Activated naive CD4-positive, alpha-beta T cell treated with anti-CD3 and anti-CD28 coated beads, Interleukin-2, amount 10 ng/mL, durations not matched to agents 7 days and 5 days (primary cell): Measurements from ENCODE around the gene PARP15.
"Not testable (repeated sequence)": the region's sequence is repeated elsewhere in the genome, so short reads cannot be mapped to it uniquely, and the experiment has no call there.

Source experiments
- CTCF ChIA-PET: fragments of 350-600 bp; sonication (Branson Sonifier 250); formaldehyde crosslinking; loops from one replicate; lab custom pipeline; 2021; ENCODE audit warnings: antibody characterized with exemption; lab: Charles Lee
- DNase-seq: peaks from one replicate; pipeline ENCODE4 v3.0.0-alpha.2; 2020
- H3K27ac Mint-ChIP-seq: one replicate; pipeline ENCODE4 v1.8.0; 2021; ENCODE audit warnings: mild to moderate bottlenecking, moderate library complexity, mixed read lengths
- H3K27me3 Mint-ChIP-seq: one replicate; pipeline ENCODE4 v1.8.0; 2021; ENCODE audit warnings: mild to moderate bottlenecking, mixed read lengths
- H3K36me3 Mint-ChIP-seq: one replicate; pipeline ENCODE4 v1.8.0; 2021; ENCODE audit warnings: mixed read lengths
- H3K4me1 Mint-ChIP-seq: one replicate; pipeline ENCODE4 v1.8.0; 2021; ENCODE audit warnings: mixed read lengths
- H3K4me3 Mint-ChIP-seq: one replicate; pipeline ENCODE4 v1.8.0; 2021; ENCODE audit warnings: mild to moderate bottlenecking, moderate library complexity, mixed read lengths
- H3K9me3 Mint-ChIP-seq: one replicate; pipeline ENCODE4 v1.8.0; 2021; ENCODE audit warnings: mixed read lengths

The PARP15 gene

DNA sequence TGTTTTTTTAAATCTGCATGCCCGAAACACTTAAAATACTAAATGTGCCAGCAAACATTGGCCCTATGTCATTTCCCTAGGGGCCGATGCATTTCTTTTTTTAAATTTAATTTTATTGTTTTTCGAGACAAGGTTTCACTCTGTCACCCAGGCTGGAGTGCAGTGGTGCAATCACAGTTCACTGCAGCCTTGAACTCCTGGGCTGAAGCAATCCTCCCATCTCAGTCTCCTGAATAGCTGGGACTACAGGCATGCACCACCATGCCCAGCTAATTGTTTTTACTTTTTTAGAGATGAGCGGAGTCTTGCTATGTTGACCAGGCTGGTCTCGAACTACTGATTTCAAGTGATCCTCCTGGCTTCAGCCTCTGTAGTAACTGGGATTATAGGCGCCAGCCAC, 18.8 kb upstream of the PARP15 start:
- Mint-ChIP-seq H3K9me3 (no peaks in the 10 kb centered on the region), H3K27me3 (no peaks in the 10 kb centered on the region), H3K4me3 (no peak overlapping the region), H3K36me3 (peaks cover 67% of the 10 kb centered on the region), H3K4me1 (peaks cover 60% of the 10 kb centered on the region), H3K27ac (no peak overlapping the region)
- CTCF ChIA-PET: interaction anchor here (0.8 to 10.9 kb wide), 4 partner anchors 10 to 129 kb away, joined by 3 to 183 read pairs (median 4); partner anchors contain the start of gene PARP14
- DNase-seq: no peak

- DNase-seq: no peak
- CTCF ChIA-PET: interaction anchor here (1.7 to 10.9 kb wide), 2 partner anchors 119 to 143 kb away, joined by 5 to 183 read pairs; partner anchors contain the start of genes PARP14 and WDR5B
- Mint-ChIP-seq H3K27me3 (no peaks in the 10 kb centered on the region), H3K4me3 (no peak overlapping the region), H3K36me3 (peaks cover 70% of the 10 kb centered on the region), H3K27ac (no peak overlapping the region), H3K9me3 (no peaks in the 10 kb centered on the region), H3K4me1 (peaks cover 56% of the 10 kb centered on the region)
Observed at GRCh38 chr3:122559906-122560305, 17.5 kb upstream of the PARP15 start.

DNA sequence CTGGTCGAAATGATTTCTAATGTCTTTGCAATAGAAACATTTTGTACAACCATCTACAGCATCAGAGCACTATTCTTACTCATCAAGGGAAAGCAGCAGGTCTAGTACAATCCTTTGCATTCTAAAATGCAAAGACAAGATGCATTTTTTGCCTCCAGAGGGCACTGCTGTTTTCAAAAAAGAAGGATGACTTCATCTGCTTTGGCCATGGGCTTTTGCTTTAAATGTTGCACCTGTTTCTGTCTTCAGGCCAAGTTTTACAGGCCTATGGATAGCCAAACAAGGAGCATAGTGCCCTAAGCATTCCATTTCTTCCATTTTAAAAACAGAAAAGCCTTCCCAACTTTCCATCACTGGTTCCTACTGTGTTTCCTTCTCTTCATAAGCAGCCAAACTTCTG, 16.8 kb upstream of the PARP15 start:
- CTCF ChIA-PET: interaction anchor here (1.0 to 10.9 kb wide), 4 partner anchors 100 to 144 kb away, joined by 3 to 183 read pairs (median 5); partner anchors contain the start of genes PARP14 and WDR5B
- Mint-ChIP-seq H3K36me3 (peaks cover 68% of the 10 kb centered on the region), H3K27ac (peak overlapping the region; percentile 82), H3K27me3 (no peaks in the 10 kb centered on the region), H3K4me1 (peaks cover 54% of the 10 kb centered on the region), H3K4me3 (peak overlapping the region; percentile 14), H3K9me3 (no peaks in the 10 kb centered on the region)
- DNase-seq: peak; percentile 77

GRCh38 chr3:122562923-122563716, 14.3 kb upstream of the PARP15 start:
- peak overlapping the region; percentile 99 for H3K4me3 Mint-ChIP-seq
- CTCF ChIA-PET: interaction anchor here (0.9 to 10.9 kb wide), 5 partner anchors 104 to 171 kb away, joined by 3 to 183 read pairs (median 3); partner anchors contain the start of gene PARP14
- H3K27me3 Mint-ChIP-seq: no peaks in the 10 kb centered on the region
- H3K9me3 Mint-ChIP-seq: no peaks in the 10 kb centered on the region
- peak overlapping the region; percentile 97 for H3K27ac Mint-ChIP-seq
- no peak for DNase-seq
- H3K36me3 Mint-ChIP-seq: peaks cover 73% of the 10 kb centered on the region
- peaks cover 74% of the 10 kb centered on the region for H3K4me1 Mint-ChIP-seq

GRCh38 chr3:122563717-122564025, 13.8 kb upstream of the PARP15 start:
- no peaks in the 10 kb centered on the region for H3K27me3 Mint-ChIP-seq
- DNase-seq: peak; percentile 42
- CTCF ChIA-PET: interaction anchor here (1.1 to 10.9 kb wide), 3 partner anchors 106 to 120 kb away, joined by 3 to 183 read pairs (median 3); partner anchors contain the start of gene PARP14
- peak overlapping the region; percentile 97 for H3K27ac Mint-ChIP-seq
- peaks cover 77% of the 10 kb centered on the region for H3K36me3 Mint-ChIP-seq
- peak overlapping the region; percentile 99 for H3K4me3 Mint-ChIP-seq
- H3K9me3 Mint-ChIP-seq: no peaks in the 10 kb centered on the region
- peaks cover 78% of the 10 kb centered on the region for H3K4me1 Mint-ChIP-seq

DNA sequence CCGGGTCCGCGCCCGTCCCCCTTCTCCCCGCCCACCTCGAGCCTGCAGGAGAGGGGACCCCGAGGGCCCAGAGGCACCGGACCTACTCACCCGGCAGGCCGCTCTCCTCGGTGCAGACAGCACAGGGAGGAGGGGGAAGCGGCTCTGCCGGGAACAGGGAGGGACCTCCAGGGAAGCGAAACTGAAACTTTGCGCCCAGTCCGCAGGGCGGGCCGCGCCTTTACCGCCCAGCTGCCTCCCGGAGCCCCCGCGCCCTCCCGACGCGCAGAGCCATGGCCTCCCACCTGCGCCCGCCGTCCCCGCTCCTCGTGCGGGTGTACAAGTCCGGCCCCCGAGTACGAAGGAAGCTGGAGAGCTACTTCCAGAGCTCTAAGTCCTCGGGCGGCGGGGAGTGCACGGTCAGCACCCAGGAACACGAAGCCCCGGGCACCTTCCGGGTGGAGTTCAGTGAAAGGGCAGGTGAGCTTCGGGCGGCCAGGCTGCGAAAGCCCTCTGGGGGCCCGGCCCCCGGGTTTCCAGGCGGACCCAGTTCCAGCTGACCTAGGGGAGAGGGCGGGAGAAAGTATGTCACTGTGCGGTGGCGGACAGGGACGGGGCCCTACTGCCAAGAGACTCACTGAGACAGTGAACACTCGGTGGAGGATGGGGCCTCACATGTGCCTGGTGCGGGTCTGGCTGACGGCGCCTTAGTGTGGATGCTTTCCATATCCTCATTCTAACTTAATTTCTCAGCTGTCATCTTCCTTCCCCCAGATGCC, 13.1 kb upstream of the PARP15 start, which contains the start of the genes DTX3L and PARP9:
Gene DTX3L (plus strand): TSS at position 184 of the 758 bp plus-strand sequence. CDS start 89 bp downstream, at position 273.
Gene PARP9 (minus strand): TSS at position 146 of the 758 bp plus-strand sequence. CDS start 4,680 bp downstream, outside the sequence.
- Mint-ChIP-seq H3K27me3 (no peaks in the 10 kb centered on the region), H3K9me3 (no peaks in the 10 kb centered on the region), H3K27ac (peak within 1 kb of the TSS; percentile 97), H3K4me3 (peak within 1 kb of the TSS; percentile 99), H3K4me1 (peaks cover 79% of the 10 kb centered on the region), H3K36me3 (peaks cover 77% of the 10 kb centered on the region)
- CTCF ChIA-PET: interaction anchor here (0.8 to 10.9 kb wide), 3 partner anchors 11 to 114 kb away, joined by 3 to 183 read pairs (median 5); partner anchors contain the start of gene PARP14
- peak; percentile 92 for DNase-seq

GRCh38 chr3:122568131-122568530, 9.3 kb upstream of the PARP15 start:
- not testable (repeated sequence) for DNase-seq, H3K9me3 Mint-ChIP-seq, H3K27me3 Mint-ChIP-seq
- CTCF ChIA-PET: interaction anchor here (2.8 kb wide), 1 partner anchor 111 kb away, joined by 15 read pairs; no protein-coding TSS in a partner anchor
- Mint-ChIP-seq H3K4me3 (peak overlapping the region; percentile 25), H3K4me1 (peaks cover 74% of the 10 kb centered on the region), H3K36me3 (peaks cover 81% of the 10 kb centered on the region), H3K27ac (peak overlapping the region; percentile 81)

DNA sequence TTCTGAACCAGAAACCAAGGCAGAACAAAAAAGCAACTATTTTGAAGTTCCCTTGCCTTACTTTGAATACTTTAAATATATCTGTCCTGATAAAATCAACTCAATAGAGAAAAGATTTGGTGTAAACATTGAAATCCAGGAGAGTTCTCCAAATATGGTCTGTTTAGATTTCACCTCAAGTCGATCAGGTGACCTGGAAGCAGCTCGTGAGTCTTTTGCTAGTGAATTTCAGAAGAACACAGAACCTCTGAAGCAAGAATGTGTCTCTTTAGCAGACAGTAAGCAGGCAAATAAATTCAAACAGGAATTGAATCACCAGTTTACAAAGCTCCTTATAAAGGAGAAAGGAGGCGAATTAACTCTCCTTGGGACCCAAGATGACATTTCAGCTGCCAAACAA, 8.7 kb upstream of the PARP15 start:
- Mint-ChIP-seq H3K9me3 (peaks cover 3% of the 10 kb centered on the region), H3K36me3 (peaks cover 80% of the 10 kb centered on the region), H3K4me3 (peak overlapping the region; percentile 25), H3K27me3 (no peaks in the 10 kb centered on the region), H3K27ac (peak overlapping the region; percentile 81), H3K4me1 (peaks cover 77% of the 10 kb centered on the region)
- DNase-seq: no peak
- CTCF ChIA-PET: interaction anchor here (2.8 kb wide), 1 partner anchor 111 kb away, joined by 15 read pairs; no protein-coding TSS in a partner anchor

GRCh38 chr3:122572940-122573412, 4.5 kb upstream of the PARP15 start:
- H3K4me3 Mint-ChIP-seq: no peak overlapping the region
- peaks cover 78% of the 10 kb centered on the region for H3K4me1 Mint-ChIP-seq
- CTCF ChIA-PET: no interaction called here
- peak; percentile 46 for DNase-seq
- H3K9me3 Mint-ChIP-seq: peaks cover 3% of the 10 kb centered on the region
- H3K27me3 Mint-ChIP-seq: no peaks in the 10 kb centered on the region
- peak overlapping the region; percentile 89 for H3K27ac Mint-ChIP-seq
- H3K36me3 Mint-ChIP-seq: peaks cover 67% of the 10 kb centered on the region

DNA sequence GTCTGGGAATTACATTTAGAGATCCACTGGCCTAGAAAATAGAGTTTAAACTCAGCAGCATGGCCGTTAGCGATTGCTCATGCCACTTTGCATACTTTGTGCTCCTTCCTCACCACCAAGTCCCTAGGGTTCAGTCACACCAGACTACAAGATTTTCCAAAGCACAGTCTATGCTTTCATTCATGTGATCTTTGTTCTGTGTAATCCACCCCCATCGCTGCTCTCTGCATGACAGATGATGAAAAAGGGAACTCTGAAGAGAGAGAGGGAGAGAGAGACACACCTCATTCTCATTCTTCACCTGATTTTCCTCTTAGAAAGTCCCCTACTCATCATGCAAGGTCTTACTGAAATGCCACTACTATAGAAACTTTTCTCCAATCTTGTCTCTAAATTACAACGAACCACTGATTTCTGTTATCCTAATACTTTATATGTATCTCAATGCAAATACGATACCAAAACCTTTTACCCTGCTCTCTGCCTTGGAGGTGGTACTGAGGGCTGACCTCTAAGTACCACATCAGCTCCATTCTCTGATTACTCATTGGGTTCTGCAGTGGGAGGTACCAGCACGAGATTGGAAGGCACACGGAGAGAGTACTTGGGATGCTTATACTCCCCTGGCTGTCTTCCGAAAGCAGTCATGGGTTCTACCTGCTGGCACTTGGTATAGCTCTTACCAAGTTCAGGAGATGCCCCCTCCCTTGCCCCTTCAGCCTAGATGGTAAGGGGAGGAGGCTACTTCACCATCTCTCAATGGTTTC, 1.1 kb upstream of the PARP15 start:
- no peak for DNase-seq
- Mint-ChIP-seq H3K36me3 (peaks cover 55% of the 10 kb centered on the region), H3K27ac (peak overlapping the region; percentile 22), H3K27me3 (no peaks in the 10 kb centered on the region), H3K4me3 (peak overlapping the region; percentile 15), H3K4me1 (peaks cover 72% of the 10 kb centered on the region), H3K9me3 (peaks cover 10% of the 10 kb centered on the region)
- CTCF ChIA-PET: interaction anchor here (0.7 to 1.7 kb wide), 2 partner anchors 11 to 102 kb away, joined by 5 to 7 read pairs; no protein-coding TSS in a partner anchor

GRCh38 chr3:122578069-122578740, 755 bp downstream of the PARP15 start:
- CTCF ChIA-PET: interaction anchor here (0.9 to 1.6 kb wide), 4 partner anchors 17 to 101 kb away, joined by 3 to 6 read pairs (median 4); no protein-coding TSS in a partner anchor
- peak overlapping the region; percentile 99 for H3K4me3 Mint-ChIP-seq
- H3K27me3 Mint-ChIP-seq: no peaks in the 10 kb centered on the region
- H3K27ac Mint-ChIP-seq: peak overlapping the region; percentile 97
- peaks cover 22% of the 10 kb centered on the region for H3K9me3 Mint-ChIP-seq
- H3K36me3 Mint-ChIP-seq: peaks cover 59% of the 10 kb centered on the region
- H3K4me1 Mint-ChIP-seq: peaks cover 64% of the 10 kb centered on the region
- DNase-seq: no peak

DNA sequence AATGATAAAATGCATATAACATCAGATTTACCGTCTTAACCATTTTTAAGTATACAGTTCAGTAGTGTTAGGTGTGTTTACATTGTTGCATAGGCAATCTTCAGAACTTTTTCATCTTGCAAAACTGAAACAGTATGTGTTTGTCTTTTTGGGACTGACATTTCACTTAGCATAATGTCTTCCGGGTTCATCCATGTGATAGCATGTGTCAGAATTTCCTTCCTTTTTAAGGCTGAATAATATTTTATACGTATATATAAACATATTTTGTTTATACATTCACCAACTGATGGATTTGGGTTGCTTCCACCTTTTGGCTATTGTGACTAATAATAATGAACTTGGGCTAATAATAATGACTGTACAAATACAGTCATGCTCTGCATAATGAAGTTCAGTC, 3.0 kb downstream of the PARP15 start:
- CTCF ChIA-PET: no interaction called here
- no peak for DNase-seq
- peaks cover 28% of the 10 kb centered on the region for H3K9me3 Mint-ChIP-seq
- H3K27ac Mint-ChIP-seq: no peak overlapping the region
- peaks cover 56% of the 10 kb centered on the region for H3K4me1 Mint-ChIP-seq
- no peak overlapping the region for H3K4me3 Mint-ChIP-seq
- peaks cover 65% of the 10 kb centered on the region for H3K36me3 Mint-ChIP-seq
- H3K27me3 Mint-ChIP-seq: no peaks in the 10 kb centered on the region
